Breast epithelium (tissue), 4 donors: ENCODE results near the gene RAB41. TPM values are rescaled to one million over a fixed set of nuclear protein-coding genes. Genes with fewer than 3 reads are reported as not detected.
"Not testable (repeated sequence)": the region's sequence is repeated elsewhere in the genome, so short reads cannot be mapped to it uniquely, and the experiment has no call there.

Source experiments
- DNase-seq, 2 donors: peaks; one replicate each; pipeline ENCODE4 v3.0.0-alpha.2; 2019; ENCODE audit warnings: low spot score in 2 of 2
- H3K27ac ChIP-seq, 2 donors: fragments of 200-600 bp; sonication (generic) in 1 of 2; one replicate each; pipeline ENCODE4 v1.5.1; 2016 to 2019; ENCODE audit warnings: mild to moderate bottlenecking in 1 of 2
- H3K27me3 ChIP-seq, 2 donors: fragments of 200-600 bp; sonication (generic) in 1 of 2; one replicate each; pipeline versions ENCODE4 v1.5.1 to v1.6.0; 2017 to 2019; ENCODE audit warnings: control low read depth in 1 of 2, mild to moderate bottlenecking in 1 of 2
- H3K36me3 ChIP-seq: fragments of 200-600 bp; one replicate; pipeline ENCODE4 v1.5.1; 2019
- H3K4me1 ChIP-seq, 2 donors: fragments of 200-600 bp; sonication (generic); one replicate each; pipeline ENCODE4 v1.5.1; 2016 to 2019; ENCODE audit warnings: control low read depth in 1 of 2
- H3K4me3 ChIP-seq, 3 donors: fragments of 200-600 bp; sonication (generic); 1 replicate in 2 of 3; 2 replicates in 1 of 3; pipeline ENCODE4 v1.5.1; 2016 to 2019; ENCODE audit warnings: mild to moderate bottlenecking in 3 of 3, moderate library complexity in 2 of 3
- H3K9me3 ChIP-seq, 2 donors: fragments of 200-600 bp; sonication (generic) in 1 of 2; one replicate each; pipeline ENCODE4 v1.5.1; 2016 to 2019; ENCODE audit warnings: control low read depth in 1 of 2
- POLR2A ChIP-seq: fragments of 450-650 bp; IDR thresholded peaks from one replicate; pipeline ENCODE4 v1.6.1; 2016; ENCODE audit warnings: antibody characterized with exemption, mild to moderate bottlenecking, moderate library complexity
- POLR2AphosphoS5 ChIP-seq, 3 donors: sonication (generic); formaldehyde crosslinking; IDR thresholded peaks; one replicate each; pipeline ENCODE4 v1.6.1; 2017; ENCODE audit warnings: antibody characterized with exemption in 3 of 3
- intact Hi-C: fragments of 100-400 bp; cut with DNase I; formaldehyde crosslinking; loops from one replicate; pipeline ENCODE4 v1.15.1; 2023; ENCODE audit warnings: low total_unique reads
- total RNA-seq, 3 donors: library from RNA; depleted of rRNA; stranded (reverse); fragments of >200 nt; gene quantifications; one replicate each; pipeline ENCODE4 v1.1.0, GENCODE V29; 2016
- TF ChIP-seq, protein P1 (sequence below), 3 donors: fragments of 450-650 bp; IDR thresholded peaks; one replicate each; pipeline ENCODE4 v1.5.1; 2016 to 2017; ENCODE audit warnings: antibody characterized with exemption in 3 of 3, mild to moderate bottlenecking in 3 of 3, moderate library complexity in 3 of 3

The RAB41 gene
- not detected for total RNA-seq

DNA sequence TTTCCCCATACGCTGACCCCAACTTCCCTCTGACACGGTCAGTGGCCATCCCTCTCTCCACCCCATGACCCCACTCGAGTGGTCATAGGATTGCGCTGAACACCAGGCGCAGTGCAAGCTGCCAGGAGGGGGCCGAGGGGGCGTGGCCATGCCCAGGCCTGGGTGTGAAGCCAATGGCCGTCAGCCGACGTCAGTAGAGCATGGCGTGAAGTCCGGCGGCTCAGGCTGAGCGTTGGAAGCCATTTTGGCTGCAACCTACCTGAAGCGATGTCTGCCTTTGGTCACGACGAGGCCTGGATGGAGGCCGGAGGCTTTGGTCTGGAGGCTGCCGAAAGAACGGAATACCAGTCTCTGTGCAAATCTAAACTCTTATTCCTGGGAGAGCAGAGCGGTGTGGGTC, at the start of gene RAB41:
Gene RAB41, plus strand, starts transcription at position 222 of the 400 bp plus-strand sequence. Its CDS starts 46 bp downstream, at position 268.
- Histone ChIP-seq H3K27me3 (peaks cover 0 to 65% of the 10 kb centered on the region in 2 donors), H3K27ac (no peak within 1 kb of the TSS), H3K9me3 (no peaks in the 10 kb centered on the region), H3K4me1 (no peaks in the 10 kb centered on the region), H3K36me3 (no peaks in the 10 kb centered on the region), H3K4me3 (no peak within 1 kb of the TSS)
- no peak for DNase-seq
- intact Hi-C loops, result no loop called here
- TF ChIP-seq POLR2AphosphoS5 (IDR thresholded peaks at IDR 0.05), result no peak
- TF ChIP-seq, protein P1, sequence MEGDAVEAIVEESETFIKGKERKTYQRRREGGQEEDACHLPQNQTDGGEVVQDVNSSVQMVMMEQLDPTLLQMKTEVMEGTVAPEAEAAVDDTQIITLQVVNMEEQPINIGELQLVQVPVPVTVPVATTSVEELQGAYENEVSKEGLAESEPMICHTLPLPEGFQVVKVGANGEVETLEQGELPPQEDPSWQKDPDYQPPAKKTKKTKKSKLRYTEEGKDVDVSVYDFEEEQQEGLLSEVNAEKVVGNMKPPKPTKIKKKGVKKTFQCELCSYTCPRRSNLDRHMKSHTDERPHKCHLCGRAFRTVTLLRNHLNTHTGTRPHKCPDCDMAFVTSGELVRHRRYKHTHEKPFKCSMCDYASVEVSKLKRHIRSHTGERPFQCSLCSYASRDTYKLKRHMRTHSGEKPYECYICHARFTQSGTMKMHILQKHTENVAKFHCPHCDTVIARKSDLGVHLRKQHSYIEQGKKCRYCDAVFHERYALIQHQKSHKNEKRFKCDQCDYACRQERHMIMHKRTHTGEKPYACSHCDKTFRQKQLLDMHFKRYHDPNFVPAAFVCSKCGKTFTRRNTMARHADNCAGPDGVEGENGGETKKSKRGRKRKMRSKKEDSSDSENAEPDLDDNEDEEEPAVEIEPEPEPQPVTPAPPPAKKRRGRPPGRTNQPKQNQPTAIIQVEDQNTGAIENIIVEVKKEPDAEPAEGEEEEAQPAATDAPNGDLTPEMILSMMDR (IDR thresholded peaks at IDR 0.05), result no peak
- TF ChIP-seq POLR2A, result no peak

DNA sequence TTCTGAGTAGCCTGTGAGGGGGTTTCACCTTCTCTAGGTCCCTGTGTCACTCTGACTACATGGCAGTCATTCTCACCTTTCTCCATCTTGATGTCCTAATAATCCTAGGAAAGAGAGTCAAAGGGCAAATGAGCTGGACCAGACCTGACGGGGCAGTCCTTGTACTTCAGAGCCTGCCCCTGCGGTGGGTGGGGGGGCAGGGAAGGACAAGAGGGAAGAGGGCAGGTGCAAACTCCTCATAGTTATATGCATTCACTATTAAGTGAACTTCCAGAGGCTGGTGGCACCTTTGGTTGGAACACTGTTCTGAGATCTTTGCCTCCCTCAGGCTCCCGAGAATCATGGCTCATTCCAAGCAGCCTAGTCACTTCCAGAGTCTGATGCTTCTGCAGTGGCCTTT, 47.6 kb upstream of the RAB41 start, which contains the start of gene AWAT1:
Gene AWAT1, plus strand, starts transcription at position 301 of the 400 bp plus-strand sequence. Its CDS starts 41 bp downstream, at position 342.
- intact Hi-C loops, result no loop called here
- DNase-seq, result no peak
- H3K27ac ChIP-seq, result no peak within 1 kb of the TSS
- no peaks in the 10 kb centered on the region for H3K36me3 ChIP-seq
- no peaks in the 10 kb centered on the region for H3K9me3 ChIP-seq
- H3K4me1 ChIP-seq, result no peaks in the 10 kb centered on the region
- no peak for TF ChIP-seq POLR2A
- TF ChIP-seq, protein P1 (IDR thresholded peaks at IDR 0.05), result no peak
- no peak for TF ChIP-seq POLR2AphosphoS5 (IDR thresholded peaks at IDR 0.05)
- no peak within 1 kb of the TSS for H3K4me3 ChIP-seq
- peaks cover 0 to 30% of the 10 kb centered on the region in 2 donors for H3K27me3 ChIP-seq

DNA sequence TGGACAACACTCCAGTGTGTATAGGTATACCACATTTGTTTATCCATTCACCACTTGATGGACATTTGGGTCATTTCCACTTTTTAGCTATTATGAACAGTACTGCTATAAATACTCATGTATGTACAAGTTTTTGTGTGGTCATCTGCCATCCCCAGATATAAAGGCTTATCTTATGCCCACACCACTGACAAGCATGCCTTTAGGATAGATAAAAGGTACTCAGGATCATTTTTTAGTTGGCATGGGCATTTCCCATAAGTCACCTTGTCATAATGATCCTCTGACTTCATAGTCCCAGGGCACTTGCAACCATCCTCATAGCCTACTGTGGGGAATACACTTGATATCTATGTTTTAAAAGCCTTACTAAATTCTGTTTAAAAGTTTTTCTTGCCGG, 41.2 kb upstream of the RAB41 start:
- Histone ChIP-seq H3K4me1 (no peaks in the 10 kb centered on the region), H3K36me3 (no peaks in the 10 kb centered on the region), H3K9me3 (no peaks in the 10 kb centered on the region), H3K4me3 (no peak overlapping the region), H3K27ac (no peak overlapping the region), H3K27me3 (peaks cover 0 to 54% of the 10 kb centered on the region in 2 donors)
- DNase-seq, result no peak
- intact Hi-C loops, result no loop called here
- TF ChIP-seq POLR2A (no peak), POLR2AphosphoS5 (IDR thresholded peaks at IDR 0.05) (no peak)
- TF ChIP-seq, protein P1 (IDR thresholded peaks at IDR 0.05), result no peak

DNA sequence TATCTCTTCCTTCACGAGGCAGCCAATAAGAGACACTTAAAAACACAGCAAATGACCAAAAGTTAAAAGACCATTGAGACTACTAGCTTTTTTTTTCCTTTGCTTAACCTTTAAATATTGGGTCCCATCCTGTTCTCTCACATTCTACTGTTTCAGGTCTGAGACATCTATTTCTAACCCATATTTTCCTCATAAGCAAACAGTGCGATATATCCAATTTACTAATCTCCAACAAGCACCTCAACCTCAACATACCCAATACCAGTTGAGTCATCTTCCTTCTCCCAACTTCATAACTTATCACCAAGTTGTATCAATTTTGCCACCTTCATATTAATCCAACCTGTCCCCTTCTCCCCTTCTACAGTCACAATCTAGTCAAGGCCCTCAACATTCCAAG, 40.5 kb upstream of the RAB41 start:
- no peaks in the 10 kb centered on the region for H3K36me3 ChIP-seq
- TF ChIP-seq POLR2A (no peak), POLR2AphosphoS5 (IDR thresholded peaks at IDR 0.05) (no peak)
- TF ChIP-seq, protein P1 (IDR thresholded peaks at IDR 0.05), result no peak
- no peak overlapping the region for H3K27ac ChIP-seq
- H3K4me3 ChIP-seq, result no peak overlapping the region
- intact Hi-C loops, result no loop called here
- DNase-seq, result no peak
- no peaks in the 10 kb centered on the region for H3K4me1 ChIP-seq
- no peaks in the 10 kb centered on the region for H3K9me3 ChIP-seq
- peaks cover 0 to 51% of the 10 kb centered on the region in 2 donors for H3K27me3 ChIP-seq

DNA sequence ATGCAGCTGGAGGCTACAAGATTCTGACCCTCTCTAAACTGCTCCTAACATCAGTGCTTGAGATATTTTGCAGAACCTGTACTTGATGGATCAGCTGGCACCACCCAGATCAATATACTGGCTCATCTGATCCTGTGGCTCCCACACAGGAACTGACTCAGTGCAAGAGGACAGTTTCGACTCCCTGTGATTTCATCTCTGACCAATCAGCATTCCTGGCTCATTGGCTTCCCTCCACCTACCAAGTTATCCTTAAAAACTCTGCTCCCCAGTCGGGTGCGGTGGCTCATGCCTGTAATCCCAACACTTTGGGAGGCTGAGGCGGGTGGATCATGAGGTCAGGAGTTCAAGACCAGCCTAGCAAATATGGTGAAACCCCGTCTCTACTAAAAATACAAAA, 38.4 kb upstream of the RAB41 start:
- H3K36me3 ChIP-seq, H3K27ac ChIP-seq, H3K9me3 ChIP-seq, H3K4me3 ChIP-seq, H3K4me1 ChIP-seq, DNase-seq, intact Hi-C loops: not testable (repeated sequence)
- peaks cover 0 to 50% of the 10 kb centered on the region in 2 donors for H3K27me3 ChIP-seq

DNA sequence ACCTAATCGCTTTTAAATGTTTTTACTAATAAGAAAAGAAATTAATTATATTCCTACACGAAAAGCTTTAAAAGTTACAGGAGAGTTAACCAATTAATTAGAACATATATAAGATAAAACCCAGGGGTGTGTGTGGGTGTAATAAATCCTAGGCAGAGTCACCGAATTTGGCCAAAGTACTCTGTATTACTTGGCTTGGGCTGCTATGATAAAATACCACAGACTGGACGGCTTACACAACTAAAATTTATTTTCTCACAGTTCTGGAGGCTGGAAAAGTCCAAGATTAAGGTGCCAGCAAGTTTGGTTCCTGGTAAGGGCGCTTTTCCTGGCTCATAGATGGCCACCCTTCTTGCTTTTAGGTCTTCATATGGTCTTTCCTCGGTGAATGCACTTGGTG, 37.1 kb upstream of the RAB41 start:
- no peaks in the 10 kb centered on the region for H3K36me3 ChIP-seq
- no peak for DNase-seq
- H3K4me1 ChIP-seq, result no peaks in the 10 kb centered on the region
- no peak overlapping the region for H3K27ac ChIP-seq
- intact Hi-C loops, result no loop called here
- H3K27me3 ChIP-seq, result peaks cover 0 to 38% of the 10 kb centered on the region in 2 donors
- no peaks in the 10 kb centered on the region for H3K9me3 ChIP-seq
- no peak overlapping the region for H3K4me3 ChIP-seq
- TF ChIP-seq POLR2A, result no peak
- TF ChIP-seq, protein P1 (IDR thresholded peaks at IDR 0.05), result no peak
- no peak for TF ChIP-seq POLR2AphosphoS5 (IDR thresholded peaks at IDR 0.05)
